Transverse colon (tissue), 4 donors: ENCODE results near the gene TLK2. TPM values are rescaled to one million over a fixed set of nuclear protein-coding genes. Genes with fewer than 3 reads are reported as not detected.
"Not testable (repeated sequence)": the region's sequence is repeated elsewhere in the genome, so short reads cannot be mapped to it uniquely, and the experiment has no call there.

ENCODE experiments used
- DNase-seq: peaks from one replicate; pipeline ENCODE4 v3.0.0-alpha.2; 2019
- H3K27ac ChIP-seq, 4 donors: fragments of 200-600 bp; sonication (generic); 2 replicates each; pipeline ENCODE4 v1.5.1; 2016 to 2018; ENCODE audit warnings: inconsistent platforms in 4 of 4
- H3K27me3 ChIP-seq: fragments of 200-600 bp; sonication (generic); 2 replicates; pipeline ENCODE4 v1.5.1; 2017; ENCODE audit warnings: inconsistent platforms
- H3K36me3 ChIP-seq, 4 donors: fragments of 200-600 bp; sonication (generic); 2 replicates each; pipeline ENCODE4 v1.5.1; 2017 to 2019; ENCODE audit warnings: inconsistent platforms in 4 of 4
- H3K4me1 ChIP-seq, 4 donors: fragments of 200-600 bp; sonication (generic); 2 replicates each; pipeline ENCODE4 v1.5.1; 2017 to 2020; ENCODE audit warnings: inconsistent platforms in 4 of 4
- H3K4me3 ChIP-seq, 4 donors: fragments of 200-600 bp; sonication (generic); 1 replicate in 1 of 4; 2 replicates in 3 of 4; pipeline versions ENCODE4 v1.5.1 to v1.6.1; 2017 to 2019; ENCODE audit warnings: inconsistent platforms in 4 of 4
- H3K9me3 ChIP-seq, 2 donors: fragments of 200-600 bp; sonication (generic); 2 replicates each; pipeline ENCODE4 v1.5.1; 2017 to 2019; ENCODE audit warnings: inconsistent platforms in 2 of 2
- WGBS, 2 donors: methylation state at CpG; one replicate each; pipeline ENCODE4 v1.1.5; 2018; ENCODE audit warnings: low coverage in 1 of 2; 5-methylcytosine and 5-hydroxymethylcytosine counted together
- in situ Hi-C, 4 donors: fragments of 200-750 bp; cut with MboI; loops; one replicate each; pipeline versions ENCODE4 v1.15.0 to v1.15.1; 2017; ENCODE audit warnings: low sequenced_read_pairs in 3 of 4, low pct_ligation_motif_present in 1 of 4, low pct_unique_long_range_greater_than_20kb in 1 of 4
- intact Hi-C: fragments of 100-400 bp; cut with DNase I; formaldehyde crosslinking; loops from one replicate; pipeline ENCODE4 v1.15.1; 2023; ENCODE audit warnings: low total_unique reads
- total RNA-seq, 4 donors: library from RNA; depleted of rRNA; stranded (reverse); fragments of >200 nt; gene quantifications; one replicate each; pipeline ENCODE4 v1.1.0, GENCODE V29; 2016

TLK2 gene
- total RNA-seq, 4 donors from 2014 or later = 36.6 to 146 (median 46.7) TPM

GRCh38 chr17:62477718-62478408, 762 bp upstream of the TLK2 start:
- peak overlapping the region; percentile 57 to 93 (median 83) for H3K4me3 ChIP-seq
- in situ Hi-C loops, H3K9me3 ChIP-seq, intact Hi-C loops, H3K27me3 ChIP-seq: not testable (repeated sequence)
- DNase-seq = peak; percentile 45
- peak overlapping the region; percentile 93 to 100 (median 98) for H3K27ac ChIP-seq
- 0 to 6% methylated on average over 2 to 14 of the region's 61 CpGs for WGBS, 2 donors
- H3K4me1 ChIP-seq = peaks cover 10 to 43% (median 27%) of the 10 kb centered on the region in 4 donors
- H3K36me3 ChIP-seq = peaks cover 0 to 10% (median 4%) of the 10 kb centered on the region in 4 donors

GRCh38 chr17:62478880-62479638, 434 bp downstream of the TLK2 start:
- intact Hi-C loops, in situ Hi-C loops, H3K9me3 ChIP-seq, H3K27me3 ChIP-seq: not testable (repeated sequence)
- H3K36me3 ChIP-seq = peaks cover 0 to 10% (median 4%) of the 10 kb centered on the region in 4 donors
- H3K4me1 ChIP-seq = peaks cover 10 to 36% (median 27%) of the 10 kb centered on the region in 4 donors
- 2% methylated on average over 22 of the region's 84 CpGs; no CpG with 5 or more reads in 1 of the 2 donors for WGBS, 2 donors
- DNase-seq = peak; percentile 31
- peak overlapping the region; percentile 73 to 93 (median 83) for H3K4me3 ChIP-seq
- H3K27ac ChIP-seq = peak overlapping the region; percentile 93 to 100 (median 98)

GRCh38 chr17:62479639-62480258, 1.1 kb downstream of the TLK2 start:
- H3K4me3 ChIP-seq = peak overlapping the region; percentile 73 to 93 (median 83)
- peaks cover 0 to 10% (median 4%) of the 10 kb centered on the region in 4 donors for H3K36me3 ChIP-seq
- WGBS, 2 donors = 1 to 2% methylated on average over 13 to 22 of the region's 22 CpGs
- peak; percentile 48 for DNase-seq
- H3K9me3 ChIP-seq, in situ Hi-C loops, intact Hi-C loops, H3K27me3 ChIP-seq: not testable (repeated sequence)
- H3K4me1 ChIP-seq = peaks cover 10 to 39% (median 30%) of the 10 kb centered on the region in 4 donors
- H3K27ac ChIP-seq = peak overlapping the region; percentile 93 to 100 (median 98)

- Histone ChIP-seq H3K4me1 (peaks cover 8 to 50% (median 25%) of the 10 kb centered on the region in 4 donors), H3K36me3 (peaks cover 0 to 10% (median 4%) of the 10 kb centered on the region in 4 donors)
- H3K4me3 ChIP-seq, H3K27me3 ChIP-seq, in situ Hi-C loops, intact Hi-C loops, DNase-seq, H3K9me3 ChIP-seq, H3K27ac ChIP-seq: not testable (repeated sequence)
- WGBS, 2 donors = 71 to 74% methylated on average over 3 of the region's 3 CpGs
Observed at GRCh38 chr17:62482553-62482952, 3.9 kb downstream of the TLK2 start.

GRCh38 chr17:62490990-62491389, 12.4 kb downstream of the TLK2 start:
- not testable (repeated sequence) for DNase-seq
- WGBS, 2 donors = 50 to 61% methylated on average over 1 of the region's 1 CpG
- peaks cover 0 to 12% (median 2%) of the 10 kb centered on the region in 4 donors for H3K4me1 ChIP-seq

GRCh38 chr17:62493049-62493655, 14.5 kb downstream of the TLK2 start:
- H3K9me3 ChIP-seq, DNase-seq, intact Hi-C loops, H3K4me1 ChIP-seq, H3K27ac ChIP-seq, H3K36me3 ChIP-seq, in situ Hi-C loops, H3K4me3 ChIP-seq, H3K27me3 ChIP-seq: not testable (repeated sequence)
- WGBS, 2 donors = 71 to 85% methylated on average over 2 to 5 of the region's 5 CpGs

More at GRCh38 chr17:62490990-62491389, 12.4 kb downstream of the TLK2 start:
- in situ Hi-C loops, H3K36me3 ChIP-seq, intact Hi-C loops, H3K27ac ChIP-seq, H3K4me3 ChIP-seq, H3K9me3 ChIP-seq, H3K27me3 ChIP-seq: not testable (repeated sequence)

GRCh38 chr17:62494073-62494472, 15.4 kb downstream of the TLK2 start:
- 84% methylated on average over 7 of the region's 7 CpGs; no CpG with 5 or more reads in 1 of the 2 donors for WGBS, 2 donors
- intact Hi-C loops, in situ Hi-C loops, H3K4me3 ChIP-seq, H3K9me3 ChIP-seq, H3K36me3 ChIP-seq, H3K27ac ChIP-seq, H3K27me3 ChIP-seq, H3K4me1 ChIP-seq, DNase-seq: not testable (repeated sequence)

GRCh38 chr17:62496344-62496743, 17.7 kb downstream of the TLK2 start:
- WGBS, 2 donors = 95 to 96% methylated on average over 3 to 4 of the region's 4 CpGs
- H3K27me3 ChIP-seq, H3K9me3 ChIP-seq, intact Hi-C loops, H3K4me3 ChIP-seq, H3K4me1 ChIP-seq, H3K27ac ChIP-seq, in situ Hi-C loops, H3K36me3 ChIP-seq, DNase-seq: not testable (repeated sequence)

GRCh38 chr17:62498796-62499195, 20.2 kb downstream of the TLK2 start:
- WGBS, 2 donors = 86 to 87% methylated on average over 3 to 8 of the region's 8 CpGs
- H3K9me3 ChIP-seq, H3K4me3 ChIP-seq, H3K4me1 ChIP-seq, DNase-seq, H3K27me3 ChIP-seq, in situ Hi-C loops, H3K27ac ChIP-seq, intact Hi-C loops, H3K36me3 ChIP-seq: not testable (repeated sequence)

- intact Hi-C loops, H3K36me3 ChIP-seq, in situ Hi-C loops, H3K27ac ChIP-seq, H3K4me1 ChIP-seq, H3K9me3 ChIP-seq, H3K4me3 ChIP-seq, DNase-seq, H3K27me3 ChIP-seq: not testable (repeated sequence)
- 91 to 97% methylated on average over 1 of the region's 1 CpG for WGBS, 2 donors
Observed at GRCh38 chr17:62500463-62500862, 21.8 kb downstream of the TLK2 start.
